Activated CD4-positive, alpha-beta T cell treated with anti-CD3 and anti-CD28 coated beads for 36 hours (primary cell): ENCODE results near the gene REEP2. TPM values are rescaled to one million over a fixed set of nuclear protein-coding genes. Genes with fewer than 3 reads are reported as not detected.
"Not testable (repeated sequence)": the region's sequence is repeated elsewhere in the genome, so short reads cannot be mapped to it uniquely, and the experiment has no call there.

Experiments used
- ATAC-seq: fragments of 200-7000 bp; cut with Tn5 transposase; one replicate; pipeline ENCODE4 v1.10.0; 2021; ENCODE audit warnings: mild to moderate bottlenecking, moderate library complexity
- CTCF ChIA-PET: fragments of 350-600 bp; sonication (Branson Sonifier 250); formaldehyde crosslinking; loops from one replicate; lab custom pipeline; 2021; ENCODE audit warnings: antibody characterized with exemption; lab: Charles Lee
- POLR2A ChIA-PET: fragments of 350-600 bp; sonication (Branson Sonifier 250); formaldehyde crosslinking; loops from one replicate; lab custom pipeline; 2021; ENCODE audit warnings: antibody characterized with exemption, inconsistent platforms; lab: Charles Lee
- DNase-seq: peaks from one replicate; pipeline ENCODE4 v3.0.0-alpha.2; 2020
- H3K27ac Mint-ChIP-seq: one replicate; pipeline ENCODE4 v1.8.0; 2021; ENCODE audit warnings: mixed read lengths
- H3K27me3 Mint-ChIP-seq: one replicate; pipeline ENCODE4 v1.8.0; 2021; ENCODE audit warnings: mixed read lengths
- H3K36me3 Mint-ChIP-seq: one replicate; pipeline ENCODE4 v1.8.0; 2021; ENCODE audit warnings: low read depth, mixed read lengths
- H3K4me1 Mint-ChIP-seq: one replicate; pipeline ENCODE4 v1.8.0; 2021; ENCODE audit warnings: mixed read lengths
- H3K4me3 Mint-ChIP-seq: one replicate; pipeline ENCODE4 v1.8.0; 2021; ENCODE audit warnings: mild to moderate bottlenecking, moderate library complexity, mixed read lengths
- H3K9me3 Mint-ChIP-seq: one replicate; pipeline ENCODE4 v1.8.0; 2021; ENCODE audit warnings: low read depth, mixed read lengths
- intact Hi-C, 2 experiments: fragments of 100-400 bp; cut with DNase I in 1 of 2; cut with micrococcal nuclease in 1 of 2; formaldehyde crosslinking; loops; one replicate each; pipeline versions ENCODE4 v1.14.2 to v1.15.1; 2022 to 2024; cut with DNase I, micrococcal nuclease
- total RNA-seq, 2 experiments: library from RNA; stranded (reverse); gene quantifications; one replicate each; pipeline ENCODE4 v1.2.3, GENCODE V29; 2021

The REEP2 gene
- total RNA-seq, 2 experiments from 2014 or later: 4.0 to 5.6 TPM

- ChIA-PET CTCF (interaction anchor here (1.1 to 1.5 kb wide), 2 partner anchors 23 to 24 kb away, joined by 3 read pairs; no protein-coding TSS in a partner anchor), POLR2A (no interaction called here)
- no peak overlapping the region for H3K4me3 Mint-ChIP-seq
- H3K27me3 Mint-ChIP-seq: no peaks in the 10 kb centered on the region
- ATAC-seq (no peak), DNase-seq (no peak)
- peaks cover 15% of the 10 kb centered on the region for H3K4me1 Mint-ChIP-seq
- peaks cover 14% of the 10 kb centered on the region for H3K36me3 Mint-ChIP-seq
- no peak overlapping the region for H3K27ac Mint-ChIP-seq
- intact Hi-C loops: no loop called here
- no peaks in the 10 kb centered on the region for H3K9me3 Mint-ChIP-seq
Observed at GRCh38 chr5:138472353-138472752, 33.5 kb downstream of the REEP2 start.

DNA sequence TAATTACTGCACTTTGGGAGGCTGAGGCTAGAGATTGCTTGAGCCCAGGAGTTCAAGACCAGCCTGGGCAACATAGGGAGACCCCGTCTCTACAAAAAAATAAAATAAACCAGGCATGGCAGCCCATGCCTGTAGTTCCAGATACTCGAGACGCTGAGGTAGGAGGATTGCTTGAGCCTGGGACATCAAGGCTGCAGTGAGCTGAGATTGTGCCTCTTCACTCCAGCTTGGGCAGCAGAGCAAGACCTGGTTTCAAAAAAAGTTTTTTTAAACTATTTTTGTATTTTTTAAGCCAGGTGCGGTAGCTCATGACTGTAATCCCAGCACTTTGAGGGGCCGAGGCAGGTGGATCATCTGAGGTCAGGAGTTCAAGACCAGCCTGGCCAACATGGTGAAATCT is 34.3 kb downstream of the REEP2 start:
- POLR2A ChIA-PET, DNase-seq, intact Hi-C loops, H3K9me3 Mint-ChIP-seq, H3K4me1 Mint-ChIP-seq, H3K27me3 Mint-ChIP-seq, ATAC-seq, H3K36me3 Mint-ChIP-seq, H3K27ac Mint-ChIP-seq, H3K4me3 Mint-ChIP-seq: not testable (repeated sequence)
- CTCF ChIA-PET: interaction anchor here (0.7 kb wide), 1 partner anchor 25 kb away, joined by 3 read pairs; no protein-coding TSS in a partner anchor

DNA sequence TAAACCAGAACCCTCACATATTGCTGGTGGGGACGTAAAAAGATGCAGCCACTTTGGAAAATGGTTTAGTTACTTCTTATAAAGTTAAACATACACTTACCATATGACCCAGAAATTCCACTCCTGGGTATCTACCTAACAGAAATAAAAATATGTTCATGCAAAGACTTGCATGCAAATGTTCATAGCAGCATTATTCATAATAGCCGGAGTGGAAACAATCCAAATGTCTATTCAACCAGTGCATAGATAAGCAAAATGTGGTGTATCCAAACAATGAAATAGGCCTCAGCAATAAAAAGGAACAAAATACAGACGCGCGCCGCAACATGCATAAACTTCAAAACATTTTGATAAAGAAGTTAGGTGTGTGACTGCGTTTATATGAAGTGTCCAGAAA is 38.1 kb downstream of the REEP2 start:
- H3K36me3 Mint-ChIP-seq: no peaks in the 10 kb centered on the region
- DNase-seq (no peak), ATAC-seq (no peak)
- H3K4me1 Mint-ChIP-seq: no peaks in the 10 kb centered on the region
- intact Hi-C loops: no loop called here
- H3K27ac Mint-ChIP-seq: no peak overlapping the region
- ChIA-PET POLR2A (no interaction called here), CTCF (interaction anchor here (0.6 to 1.0 kb wide), 2 partner anchors 22 to 27 kb away, joined by 3 to 4 read pairs; no protein-coding TSS in a partner anchor)
- H3K27me3 Mint-ChIP-seq: no peaks in the 10 kb centered on the region
- no peaks in the 10 kb centered on the region for H3K9me3 Mint-ChIP-seq
- no peak overlapping the region for H3K4me3 Mint-ChIP-seq

DNA sequence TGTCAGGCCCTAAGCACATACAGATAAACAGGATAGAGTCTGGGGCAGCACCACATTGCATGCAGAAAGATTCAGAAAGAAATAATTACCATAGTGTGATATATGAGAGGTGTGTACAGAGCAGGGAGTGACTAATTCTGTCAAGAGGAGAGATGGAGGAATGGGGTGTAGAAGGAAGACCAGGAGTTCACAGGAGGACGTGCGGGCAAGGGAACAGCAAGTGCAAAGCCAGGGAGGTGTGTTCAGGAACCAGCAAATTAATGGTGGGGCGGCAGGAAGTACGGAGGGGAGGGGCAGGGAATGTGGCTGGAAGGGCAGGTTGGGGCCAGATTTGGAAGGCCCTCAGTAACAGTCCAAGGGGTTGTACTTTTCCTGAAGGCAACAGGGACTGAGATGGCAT is 43.8 kb downstream of the REEP2 start:
- Mint-ChIP-seq H3K27ac (no peak overlapping the region), H3K36me3 (no peaks in the 10 kb centered on the region), H3K27me3 (peaks cover 2% of the 10 kb centered on the region), H3K4me3 (no peak overlapping the region), H3K4me1 (no peaks in the 10 kb centered on the region), H3K9me3 (no peaks in the 10 kb centered on the region)
- DNase-seq (no peak), ATAC-seq (no peak)
- POLR2A ChIA-PET: no interaction called here
- CTCF ChIA-PET: no interaction called here
- intact Hi-C loops: no loop called here

GRCh38 chr5:138488481-138488945 is 49.7 kb downstream of the REEP2 start:
- intact Hi-C loops: no loop called here
- peaks cover 15% of the 10 kb centered on the region for H3K4me1 Mint-ChIP-seq
- POLR2A ChIA-PET: no interaction called here
- CTCF ChIA-PET: no interaction called here
- no peak overlapping the region for H3K4me3 Mint-ChIP-seq
- no peak for ATAC-seq
- DNase-seq: no peak
- H3K27ac Mint-ChIP-seq: no peak overlapping the region
- peaks cover 23% of the 10 kb centered on the region for H3K27me3 Mint-ChIP-seq
- H3K36me3 Mint-ChIP-seq: no peaks in the 10 kb centered on the region
- no peaks in the 10 kb centered on the region for H3K9me3 Mint-ChIP-seq

GRCh38 chr5:138489683-138490061 is 50.8 kb downstream of the REEP2 start:
- ATAC-seq: no peak
- Mint-ChIP-seq H3K4me1 (peaks cover 15% of the 10 kb centered on the region), H3K4me3 (no peak overlapping the region), H3K27me3 (peaks cover 21% of the 10 kb centered on the region), H3K9me3 (no peaks in the 10 kb centered on the region), H3K27ac (no peak overlapping the region), H3K36me3 (no peaks in the 10 kb centered on the region)
- ChIA-PET CTCF (interaction anchor here (1.2 to 1.5 kb wide), 2 partner anchors 12 to 40 kb away, joined by 4 read pairs; no protein-coding TSS in a partner anchor), POLR2A (no interaction called here)
- DNase-seq: no peak
- intact Hi-C loops: no loop called here

- no peaks in the 10 kb centered on the region for H3K9me3 Mint-ChIP-seq
- H3K36me3 Mint-ChIP-seq: no peaks in the 10 kb centered on the region
- CTCF ChIA-PET: interaction anchor here (0.7 to 1.5 kb wide), 4 partner anchors 11 to 41 kb away, joined by 3 to 4 read pairs (median 4); no protein-coding TSS in a partner anchor
- intact Hi-C loops: no loop called here
- peak overlapping the region; percentile 41 for H3K4me3 Mint-ChIP-seq
- peaks cover 15% of the 10 kb centered on the region for H3K4me1 Mint-ChIP-seq
- ATAC-seq (no peak), DNase-seq (no peak)
- POLR2A ChIA-PET: interaction anchor here (0.6 kb wide), 1 partner anchor 28 kb away, joined by 3 read pairs; no protein-coding TSS in a partner anchor
- H3K27me3 Mint-ChIP-seq: peaks cover 23% of the 10 kb centered on the region
- no peak overlapping the region for H3K27ac Mint-ChIP-seq
Observed at GRCh38 chr5:138490648-138491283, 51.9 kb downstream of the REEP2 start.

DNA sequence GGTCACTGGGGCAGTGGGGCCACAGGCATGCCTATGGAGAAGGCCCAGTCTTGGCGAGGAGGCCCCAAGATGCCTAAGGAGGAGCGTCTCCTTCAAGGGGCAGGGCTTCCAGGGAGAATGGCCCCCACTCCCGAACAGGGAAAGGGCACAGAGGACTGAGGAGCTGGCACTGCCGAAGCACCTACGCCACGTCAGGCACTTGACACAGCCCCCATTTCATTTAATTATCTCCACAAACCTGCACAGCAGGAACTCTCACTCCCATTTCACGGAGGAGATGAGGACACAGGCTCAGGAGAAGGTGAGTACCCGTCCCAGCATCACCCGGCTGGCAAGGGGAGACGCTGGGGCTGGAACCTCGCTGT is 52.4 kb downstream of the REEP2 start:
- intact Hi-C loops: no loop called here
- Mint-ChIP-seq H3K36me3 (no peaks in the 10 kb centered on the region), H3K9me3 (no peaks in the 10 kb centered on the region), H3K27ac (no peak overlapping the region), H3K27me3 (peaks cover 23% of the 10 kb centered on the region), H3K4me3 (peak overlapping the region; percentile 41), H3K4me1 (peaks cover 15% of the 10 kb centered on the region)
- no peak for DNase-seq
- ChIA-PET CTCF (interaction anchor here (1.0 to 1.5 kb wide), 2 partner anchors 11 to 13 kb away, joined by 3 to 4 read pairs; no protein-coding TSS in a partner anchor), POLR2A (no interaction called here)
- ATAC-seq: no peak

DNA sequence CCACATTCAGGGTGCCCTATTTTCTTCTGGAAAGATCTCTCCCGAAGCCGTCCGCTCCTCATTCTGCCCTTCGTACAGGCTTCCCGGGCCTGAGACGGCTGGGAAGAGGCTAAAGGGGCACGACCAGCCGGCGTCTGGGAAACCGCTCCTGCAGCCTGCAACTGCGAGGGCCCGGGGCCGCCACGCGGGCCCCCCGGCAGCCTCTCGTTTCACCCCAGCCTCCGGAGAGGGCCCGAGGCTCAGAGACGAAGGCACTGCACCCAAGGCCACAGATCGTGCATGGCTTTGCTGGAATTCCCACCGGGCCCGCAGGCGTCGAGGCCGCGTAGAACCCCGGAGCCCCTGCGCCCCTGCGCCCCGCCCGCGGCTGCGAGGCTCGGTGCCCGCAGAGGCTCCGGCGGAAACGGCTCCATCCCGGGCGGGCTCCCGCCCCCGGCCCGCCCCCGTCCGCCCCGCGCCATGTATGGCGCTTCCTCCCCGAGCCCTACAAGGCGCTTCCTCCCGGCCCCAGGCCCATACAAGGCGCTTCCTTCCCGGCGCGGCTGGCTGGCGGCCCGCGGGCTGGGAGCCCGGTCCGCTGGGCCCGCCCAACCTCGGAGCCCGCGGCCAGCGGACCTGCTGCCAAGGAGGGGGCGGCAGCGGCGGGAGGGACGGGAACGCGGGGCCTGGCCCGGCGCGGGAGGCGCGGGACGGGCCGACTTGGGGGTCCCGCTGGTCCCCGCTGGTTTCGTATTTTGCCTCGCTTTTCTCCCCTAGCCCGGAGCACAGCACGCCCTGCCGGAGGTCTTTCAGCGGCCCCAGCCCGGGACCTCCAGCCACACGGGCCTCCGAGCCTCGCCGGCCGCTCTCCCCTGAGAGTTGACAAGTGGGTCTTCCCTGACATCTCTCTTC is 53.1 kb downstream of the REEP2 start:
- H3K27ac Mint-ChIP-seq: peak overlapping the region; percentile 79
- H3K4me3 Mint-ChIP-seq: peak overlapping the region; percentile 84
- POLR2A ChIA-PET: interaction anchor here (0.5 kb wide), 1 partner anchor 844 kb away, joined by 6 read pairs; no protein-coding TSS in a partner anchor
- H3K36me3 Mint-ChIP-seq: no peaks in the 10 kb centered on the region
- peak; percentile 92 for DNase-seq
- intact Hi-C loops: loop anchor here (1.0 to 2.0 kb wide), 7 partner anchors 27 to 460 kb away; partner anchors contain the start of genes EGR1 (in 2 of the 2), BRD8 (in 1 of the 2), CDC23 (in 1 of the 2) and ETF1 (in 1 of the 2)
- CTCF ChIA-PET: interaction anchor here (1.3 to 2.0 kb wide), 3 partner anchors 11 to 27 kb away, joined by 4 to 13 read pairs (median 10); partner anchors contain the start of gene EGR1
- peaks cover 23% of the 10 kb centered on the region for H3K27me3 Mint-ChIP-seq
- ATAC-seq: peak; percentile 99
- peaks cover 15% of the 10 kb centered on the region for H3K4me1 Mint-ChIP-seq
- H3K9me3 Mint-ChIP-seq: no peaks in the 10 kb centered on the region

DNA sequence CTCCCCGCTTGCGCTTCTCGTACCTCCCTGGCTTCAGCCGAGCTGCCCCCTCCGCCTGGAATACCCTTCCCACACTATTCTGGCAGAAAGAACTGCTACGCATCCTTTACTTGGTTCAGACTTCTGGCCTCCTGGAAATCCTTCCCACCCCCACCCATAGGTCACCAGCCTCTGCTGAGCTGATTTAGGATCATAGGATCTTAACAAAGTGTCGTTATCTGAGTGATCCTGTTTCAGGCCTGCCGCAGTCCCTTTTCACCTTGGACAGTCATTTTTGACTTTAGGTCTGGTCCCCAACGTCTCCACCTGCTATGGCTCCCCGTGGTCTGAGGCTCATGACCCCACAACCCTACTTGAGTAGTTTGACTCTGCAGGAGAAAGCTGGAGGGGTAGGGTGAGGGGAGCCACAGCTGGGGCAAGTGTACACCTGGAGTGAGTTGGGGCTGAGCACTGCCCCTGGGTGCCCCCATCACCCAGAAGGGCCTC is 53.7 kb downstream of the REEP2 start:
- POLR2A ChIA-PET: interaction anchor here (0.7 to 1.3 kb wide), 3 partner anchors 28 to 83 kb away, joined by 3 to 8 read pairs (median 4); partner anchors contain the start of gene EGR1
- peak overlapping the region; percentile 79 for H3K27ac Mint-ChIP-seq
- no peak for DNase-seq

GRCh38 chr5:138495351-138495750 is 56.5 kb downstream of the REEP2 start:
- H3K4me1 Mint-ChIP-seq: peaks cover 15% of the 10 kb centered on the region
- DNase-seq: no peak
- ATAC-seq: no peak
- H3K9me3 Mint-ChIP-seq: no peaks in the 10 kb centered on the region
- H3K4me3 Mint-ChIP-seq: no peak overlapping the region
- intact Hi-C loops: no loop called here
- H3K36me3 Mint-ChIP-seq: no peaks in the 10 kb centered on the region
- no peak overlapping the region for H3K27ac Mint-ChIP-seq
- POLR2A ChIA-PET: no interaction called here
- H3K27me3 Mint-ChIP-seq: peaks cover 14% of the 10 kb centered on the region
- CTCF ChIA-PET: interaction anchor here (1.9 kb wide), 1 partner anchor 9 kb away, joined by 7 read pairs; no protein-coding TSS in a partner anchor

More for the DNA sequence above, 53.7 kb downstream of the REEP2 start:
- Mint-ChIP-seq H3K4me3 (peak overlapping the region; percentile 84), H3K36me3 (no peaks in the 10 kb centered on the region), H3K27me3 (peaks cover 23% of the 10 kb centered on the region), H3K4me1 (peaks cover 15% of the 10 kb centered on the region), H3K9me3 (no peaks in the 10 kb centered on the region)
- ATAC-seq: no peak
- CTCF ChIA-PET: interaction anchor here (1.3 to 2.0 kb wide), 3 partner anchors 11 to 28 kb away, joined by 4 to 13 read pairs (median 10); partner anchors contain the start of gene EGR1
- intact Hi-C loops: loop anchor here (1.0 to 2.0 kb wide), 7 partner anchors 27 to 460 kb away; partner anchors contain the start of genes EGR1 (in 2 of the 2), BRD8 (in 1 of the 2), CDC23 (in 1 of the 2) and ETF1 (in 1 of the 2)
